ENCODE measurements around the gene PSME3.

- TF ChIP-seq POLR2A (IDR thresholded peaks at IDR 0.05; ENCODE audit: borderline replicate concordance, extremely low read depth, insufficient read depth, insufficient read length) (no peak), EZH2 (IDR thresholded peaks at IDR 0.05) (no peak), SIN3A (IDR thresholded peaks at IDR 0.05; ENCODE audit: low read depth) (no peak), REST (IDR thresholded peaks at IDR 0.05; ENCODE audit: low read depth) (no peak), SRF (IDR thresholded peaks at IDR 0.05; ENCODE audit: low read depth) (no peak)
- TF ChIP-seq, protein P1, sequence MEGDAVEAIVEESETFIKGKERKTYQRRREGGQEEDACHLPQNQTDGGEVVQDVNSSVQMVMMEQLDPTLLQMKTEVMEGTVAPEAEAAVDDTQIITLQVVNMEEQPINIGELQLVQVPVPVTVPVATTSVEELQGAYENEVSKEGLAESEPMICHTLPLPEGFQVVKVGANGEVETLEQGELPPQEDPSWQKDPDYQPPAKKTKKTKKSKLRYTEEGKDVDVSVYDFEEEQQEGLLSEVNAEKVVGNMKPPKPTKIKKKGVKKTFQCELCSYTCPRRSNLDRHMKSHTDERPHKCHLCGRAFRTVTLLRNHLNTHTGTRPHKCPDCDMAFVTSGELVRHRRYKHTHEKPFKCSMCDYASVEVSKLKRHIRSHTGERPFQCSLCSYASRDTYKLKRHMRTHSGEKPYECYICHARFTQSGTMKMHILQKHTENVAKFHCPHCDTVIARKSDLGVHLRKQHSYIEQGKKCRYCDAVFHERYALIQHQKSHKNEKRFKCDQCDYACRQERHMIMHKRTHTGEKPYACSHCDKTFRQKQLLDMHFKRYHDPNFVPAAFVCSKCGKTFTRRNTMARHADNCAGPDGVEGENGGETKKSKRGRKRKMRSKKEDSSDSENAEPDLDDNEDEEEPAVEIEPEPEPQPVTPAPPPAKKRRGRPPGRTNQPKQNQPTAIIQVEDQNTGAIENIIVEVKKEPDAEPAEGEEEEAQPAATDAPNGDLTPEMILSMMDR (IDR thresholded peaks at IDR 0.05 in 2 of 3, conservative IDR thresholded peaks at IDR 0.05 in 1 of 3; ENCODE audit: borderline replicate concordance in 1 of 3, insufficient read depth in 1 of 3, low read depth in 2 of 3, low read length in 2 of 3) = no peak
- TF ChIP-seq, protein P2, sequence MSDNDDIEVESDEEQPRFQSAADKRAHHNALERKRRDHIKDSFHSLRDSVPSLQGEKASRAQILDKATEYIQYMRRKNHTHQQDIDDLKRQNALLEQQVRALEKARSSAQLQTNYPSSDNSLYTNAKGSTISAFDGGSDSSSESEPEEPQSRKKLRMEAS (IDR thresholded peaks at IDR 0.05) = no peak
These were observed 32.5 kb downstream of the PSME3 start for GRCh38 chr17:42865638-42866094.
